T47D (cell line): ENCODE results near the gene CAPZA3.
"Not testable (repeated sequence)": the region's sequence is repeated elsewhere in the genome, so short reads cannot be mapped to it uniquely, and the experiment has no call there.

Source experiments
- DNase-seq, 2 experiments: peaks; one replicate each; pipeline versions ENCODE4 v3.0.0 to v3.0.0-alpha.2; 2011 to 2012; ENCODE audit warnings: low read depth in 1 of 2, low spot score in 1 of 2
- JUND ChIP-seq: IDR thresholded peaks from 2 replicates; pipeline ENCODE4 v1.6.1; 2012; ENCODE audit warnings: low read depth
- in situ Hi-C: cut with HindIII; loops from 2 replicates; pipeline ENCODE4 v1.10.0; 2016; ENCODE audit warnings: low sequenced_read_pairs, low pct_unique_long_range_greater_than_20kb

The CAPZA3 gene

GRCh38 chr12:18782827-18783226 lies 44.9 kb downstream of the CAPZA3 start:
- TF ChIP-seq JUND, result no peak
- in situ Hi-C loops, result no loop called here
- no peak for DNase-seq

GRCh38 chr12:18785465-18785864 lies 47.5 kb downstream of the CAPZA3 start:
- in situ Hi-C loops, result not testable (repeated sequence)
- peak in 1 of 2 experiments; percentile 26 for DNase-seq
